ENCODE measurements around the gene ADGB.

- TF ChIP-seq CTCF (IDR thresholded peaks at IDR 0.05) (no peak), CBX8 (IDR thresholded peaks at IDR 0.05) (no peak)
Measured at GRCh38 chr6:146851837-146852236, 253.1 kb downstream of the ADGB start.

Data from A549 (cell line).